GM12873 (cell line): ENCODE data around the gene ESRRB.

Experiments
- CTCF ChIP-seq: IDR thresholded peaks from 2 replicates; pipeline ENCODE4 v1.5.1; 2012; ENCODE audit warnings: low read depth, mild to moderate bottlenecking, moderate library complexity, low read length, control low read depth; ENCODE audit not compliant: insufficient read depth; ENCODE audit errors: missing control alignments

The ESRRB gene

DNA sequence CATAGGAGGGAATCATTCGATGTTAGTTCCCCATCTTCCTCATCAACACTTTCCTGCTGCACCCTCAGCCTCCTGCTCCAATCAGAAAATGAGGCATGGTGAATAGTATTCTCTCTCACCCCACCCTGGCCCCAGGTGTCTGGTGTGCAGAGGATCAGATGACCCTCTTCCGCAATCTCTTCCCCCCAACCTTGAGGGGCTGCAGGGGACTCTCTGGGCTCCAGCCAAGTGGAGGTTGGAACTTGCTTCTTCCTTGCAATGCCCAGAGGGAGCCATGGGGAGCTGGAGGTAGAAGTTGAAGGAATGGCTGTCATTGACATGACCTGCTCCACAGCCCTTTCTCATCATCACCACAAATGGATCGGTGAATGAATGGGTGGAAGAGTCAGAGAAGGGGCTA lies 20.2 kb upstream of the ESRRB start:
- no peak for TF ChIP-seq CTCF

- TF ChIP-seq CTCF: no peak
These were observed 4.9 kb upstream of the ESRRB start for GRCh38 chr14:76371066-76371465.

- no peak for TF ChIP-seq CTCF
These were observed 2.5 kb upstream of the ESRRB start for GRCh38 chr14:76373456-76373855.

- TF ChIP-seq CTCF: no peak
These were observed 453 bp upstream of the ESRRB start for GRCh38 chr14:76375484-76375883.

GRCh38 chr14:76376409-76376877 lies 506 bp downstream of the ESRRB start:
- TF ChIP-seq CTCF: no peak

GRCh38 chr14:76376878-76377734 lies 1.2 kb downstream of the ESRRB start:
- no peak for TF ChIP-seq CTCF

DNA sequence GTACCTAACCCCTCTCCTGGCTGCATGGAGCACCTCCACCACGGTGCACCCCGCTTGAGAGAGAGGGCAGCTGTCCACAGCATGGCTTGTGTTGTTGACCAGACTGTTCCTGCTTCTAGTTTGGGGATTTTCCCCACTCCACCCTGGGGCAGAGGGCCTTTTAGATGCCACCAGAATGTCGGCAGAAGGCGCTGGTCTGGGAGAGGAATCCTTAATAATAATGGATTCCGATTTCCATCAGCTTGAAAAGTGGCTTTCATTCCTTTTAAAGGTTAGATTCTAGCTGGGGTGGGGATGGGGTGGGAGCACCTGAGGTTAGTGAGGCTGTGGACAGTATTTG lies 1.8 kb downstream of the ESRRB start:
- no peak for TF ChIP-seq CTCF
